Right lung (tissue), 5 donors: ENCODE measurements around the gene ZNF268. TPM values are rescaled to one million over a fixed set of nuclear protein-coding genes. Genes with fewer than 3 reads are reported as not detected.
"Not testable (repeated sequence)": the region's sequence is repeated elsewhere in the genome, so short reads cannot be mapped to it uniquely, and the experiment has no call there.

Experiments used
- DNase-seq, 2 donors: peaks; one replicate each; pipeline ENCODE4 v3.0.0-alpha.2; 2013
- polyA plus RNA-seq, 5 donors: library from polyadenylated mRNA; unstranded; fragments of 120-200 nt; gene quantifications; one replicate each; pipeline versions ENCODE4 v1.2.1 to v1.2.3, GENCODE V29; 2013; ENCODE audit warnings: inconsistent platforms in 1 of 5, low replicate concordance in 1 of 5; ENCODE audit not compliant: insufficient read length in 5 of 5, insufficient read depth in 1 of 5

Gene ZNF268
- polyA plus RNA-seq, 5 donors: 17.0 to 37.0 (median 27.4) TPM

DNA sequence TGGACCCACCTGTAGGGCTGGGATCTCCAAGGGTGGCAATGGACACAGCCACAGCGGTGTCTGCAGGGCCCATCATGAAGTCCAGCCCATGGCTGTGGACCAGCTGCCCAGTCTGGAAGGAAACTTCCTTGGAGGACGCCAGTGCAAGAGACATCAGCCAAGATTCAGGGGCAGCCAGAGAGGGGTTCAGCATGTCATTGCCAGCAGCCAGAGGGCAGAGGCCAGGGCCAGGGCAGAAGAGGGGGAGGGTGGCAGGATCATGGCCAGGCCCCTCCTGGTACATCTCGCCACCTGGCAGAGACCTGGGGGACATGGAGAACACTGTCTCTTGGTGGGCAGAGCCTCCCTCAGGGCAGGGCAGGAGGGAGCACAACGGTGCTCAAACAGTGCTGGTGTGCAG is 44.2 kb downstream of the ZNF268 start:
- DNase-seq: no peak

DNA sequence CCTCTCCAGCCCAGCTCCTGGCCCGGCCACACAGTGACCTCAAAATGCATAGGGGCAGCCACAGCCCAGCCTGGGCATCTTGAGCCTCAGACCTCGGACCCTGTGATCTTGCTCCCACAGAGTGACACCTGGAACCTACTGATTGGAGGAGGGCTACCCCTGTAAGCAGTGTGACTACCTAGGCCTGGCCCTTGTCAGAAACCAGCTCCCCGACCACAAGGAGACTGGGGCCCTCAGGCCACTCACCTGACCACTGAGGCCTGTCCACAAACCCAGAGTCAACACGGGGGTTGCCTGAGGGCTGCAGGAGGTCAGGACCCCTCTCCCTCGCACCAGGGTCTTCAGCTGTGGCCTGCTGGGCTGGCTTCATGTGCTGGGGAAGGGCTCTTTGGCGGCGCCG is 45.4 kb downstream of the ZNF268 start:
- no peak for DNase-seq

DNA sequence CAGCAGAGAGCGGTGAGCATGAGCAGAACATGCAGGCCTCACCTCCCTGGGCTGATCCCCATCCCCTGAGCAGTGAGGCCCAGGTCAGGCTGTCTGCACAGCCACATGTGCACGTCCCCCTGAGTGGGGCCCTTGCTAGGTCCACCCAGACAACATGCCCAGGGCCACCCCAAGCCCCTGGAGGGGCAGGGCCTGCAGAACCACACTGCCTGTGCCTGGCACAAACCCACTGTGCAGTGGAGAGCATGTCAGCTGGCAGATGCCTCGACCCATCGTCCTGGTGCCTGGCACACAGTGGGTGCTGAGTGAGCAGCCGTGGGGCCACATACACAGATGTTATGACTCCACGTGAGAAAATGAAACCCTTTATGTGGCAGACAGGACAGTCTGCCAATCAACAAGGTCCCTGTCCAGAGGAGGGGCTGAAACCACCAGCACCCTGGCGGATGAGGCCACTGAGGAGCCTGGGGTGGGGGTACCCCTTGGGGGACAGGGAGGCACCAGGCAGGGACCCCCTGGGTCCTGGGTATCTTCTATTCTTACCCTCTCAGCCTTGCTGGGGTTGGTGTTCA is 46.1 kb downstream of the ZNF268 start:
- no peak for DNase-seq

DNA sequence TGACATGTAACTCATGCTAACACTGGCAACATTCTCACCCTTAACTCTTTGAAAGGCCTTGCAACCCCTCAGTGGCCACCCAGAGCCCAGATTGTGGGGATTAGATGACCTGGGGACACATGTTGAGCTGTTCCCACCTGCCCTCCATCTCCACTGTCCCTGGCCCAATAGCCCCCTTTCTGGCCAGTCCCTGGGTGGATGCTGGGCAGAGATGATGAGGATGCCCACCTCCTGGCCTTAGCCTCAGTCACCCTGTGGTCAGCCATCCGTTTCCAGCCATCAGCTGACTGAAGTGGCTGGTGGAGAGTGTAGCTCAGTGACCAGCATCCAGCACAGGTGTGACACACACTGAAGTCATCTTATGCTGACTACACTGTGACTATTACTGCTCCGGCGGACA is 49.7 kb downstream of the ZNF268 start:
- no peak for DNase-seq

DNA sequence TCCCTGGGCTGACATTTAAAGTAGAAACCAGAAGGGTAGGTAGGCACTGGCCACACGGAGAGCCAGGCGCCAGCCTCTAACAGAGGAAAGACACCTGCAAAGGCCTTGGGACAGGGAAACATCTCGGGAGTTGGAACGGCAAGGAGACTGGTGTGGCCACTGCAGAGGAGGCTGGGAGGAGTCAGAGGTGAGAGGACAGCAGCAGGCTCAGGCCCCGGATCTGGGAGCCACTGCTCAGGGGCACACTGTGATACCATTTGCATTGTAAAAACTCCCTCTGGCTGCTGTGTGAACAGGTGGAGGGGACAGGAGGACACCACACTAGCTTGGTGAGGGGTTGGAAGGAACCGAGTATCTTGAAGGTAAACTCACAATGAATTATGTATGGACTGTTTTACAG is 51.7 kb downstream of the ZNF268 start:
- DNase-seq: no peak

DNA sequence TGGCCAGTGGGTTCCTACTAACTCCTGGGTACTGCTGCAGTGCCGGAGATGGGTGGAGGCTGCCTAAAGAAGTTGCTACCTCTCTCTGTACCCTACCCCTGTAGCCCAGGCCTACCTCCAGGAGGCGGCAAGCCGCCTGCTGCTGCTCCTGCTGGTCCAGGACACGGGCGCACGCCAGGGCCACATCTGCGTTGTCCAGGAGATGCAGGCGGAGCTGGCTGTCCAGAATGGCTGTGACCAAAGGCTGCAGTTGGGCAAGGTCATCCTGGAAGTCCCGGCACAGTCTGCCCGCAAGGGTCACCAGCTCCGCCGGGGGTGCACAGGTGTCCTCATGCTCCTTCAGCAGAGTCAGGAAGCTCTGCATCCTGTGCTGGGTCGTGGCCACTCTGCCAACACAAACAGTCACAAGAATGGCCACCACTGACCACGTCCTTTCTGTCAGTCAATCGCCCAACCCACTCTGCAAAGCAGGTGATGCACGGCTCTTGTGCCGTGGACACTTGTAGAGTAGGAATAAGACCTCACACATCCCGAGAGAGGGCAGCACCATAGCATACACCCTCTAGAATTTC is 52.8 kb downstream of the ZNF268 start:
- DNase-seq: no peak

DNA sequence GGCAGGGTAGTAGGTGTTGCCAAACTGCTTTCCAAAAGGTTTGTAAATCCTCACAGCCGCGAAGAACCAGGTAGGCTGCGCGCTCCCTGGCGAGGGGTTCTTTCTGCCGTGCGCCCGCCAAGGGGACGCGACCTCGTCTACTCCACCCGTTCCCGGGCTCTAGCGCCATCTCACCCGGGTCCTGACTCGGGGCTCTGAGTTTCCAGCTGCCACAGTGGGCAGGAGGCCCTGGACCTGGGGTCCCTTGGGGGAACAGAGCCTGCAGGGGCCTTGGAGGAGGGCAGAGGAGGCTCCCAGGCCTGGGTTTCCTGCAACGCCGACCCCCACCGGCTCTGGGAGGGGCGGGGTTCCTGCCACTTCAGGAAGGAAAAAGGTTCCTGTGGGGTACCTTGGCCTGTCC is 53.7 kb downstream of the ZNF268 start:
- no peak for DNase-seq

DNA sequence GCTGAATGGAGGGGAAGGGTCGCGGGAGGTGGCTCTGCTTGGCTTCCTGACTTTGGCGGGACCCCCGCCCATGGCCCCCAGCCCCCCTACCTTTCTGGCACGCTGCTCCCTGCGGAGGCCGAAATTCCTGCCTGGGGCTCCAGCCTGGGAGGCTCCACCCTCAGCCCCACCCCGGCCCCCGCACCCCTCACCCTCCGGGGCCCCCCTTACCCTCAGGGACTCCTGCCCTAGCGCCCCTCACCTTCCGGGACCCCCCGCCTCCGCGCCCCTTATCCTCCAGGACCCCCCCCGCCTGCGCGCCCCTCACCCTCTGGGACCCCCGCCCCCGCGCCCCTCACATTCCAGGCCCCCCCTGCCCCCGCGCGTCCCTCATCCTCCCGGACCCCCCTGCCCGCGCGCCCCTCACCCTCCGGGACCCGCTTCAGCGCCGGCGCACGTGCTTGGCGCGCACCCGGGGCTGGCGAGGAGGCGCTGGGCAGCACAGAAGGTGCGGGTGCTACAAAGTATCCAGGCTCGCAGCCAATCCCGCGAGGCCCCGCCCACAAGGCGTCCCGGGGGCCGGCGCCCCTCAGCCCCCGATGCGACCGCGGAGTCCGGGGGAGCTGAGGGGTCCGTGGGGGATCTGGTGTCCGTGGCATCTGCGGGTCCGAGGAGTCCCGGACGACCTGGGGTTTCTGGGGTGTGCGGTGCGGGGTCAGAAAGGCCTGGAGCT is 54.3 kb downstream of the ZNF268 start, which contains the start of gene ANHX:
Gene ANHX, minus strand, starts transcription at position 477 of the 712 bp plus-strand sequence. CDS start 1,521 bp downstream, outside the sequence.
- DNase-seq: no peak

DNA sequence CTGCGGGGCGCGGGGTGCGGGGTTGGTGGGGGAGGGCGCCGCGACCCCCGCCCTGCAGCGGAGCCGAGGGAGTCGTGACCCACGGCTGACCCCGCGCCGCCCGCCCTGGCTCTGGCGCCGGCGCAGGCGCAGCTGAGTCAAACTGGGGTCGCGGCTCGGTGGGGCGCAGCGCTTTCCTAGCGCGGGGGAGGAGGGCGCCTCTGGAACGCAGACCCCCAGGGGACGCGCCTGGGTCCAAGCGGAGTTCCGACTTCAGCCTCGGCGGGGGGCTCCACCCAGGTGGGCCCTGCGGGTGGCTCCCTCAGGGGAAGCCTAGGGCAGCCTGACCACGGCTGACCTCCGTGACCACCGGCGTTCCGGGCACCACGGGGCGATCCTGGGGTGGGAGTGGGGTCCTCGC is 54.8 kb downstream of the ZNF268 start:
- no peak for DNase-seq

DNA sequence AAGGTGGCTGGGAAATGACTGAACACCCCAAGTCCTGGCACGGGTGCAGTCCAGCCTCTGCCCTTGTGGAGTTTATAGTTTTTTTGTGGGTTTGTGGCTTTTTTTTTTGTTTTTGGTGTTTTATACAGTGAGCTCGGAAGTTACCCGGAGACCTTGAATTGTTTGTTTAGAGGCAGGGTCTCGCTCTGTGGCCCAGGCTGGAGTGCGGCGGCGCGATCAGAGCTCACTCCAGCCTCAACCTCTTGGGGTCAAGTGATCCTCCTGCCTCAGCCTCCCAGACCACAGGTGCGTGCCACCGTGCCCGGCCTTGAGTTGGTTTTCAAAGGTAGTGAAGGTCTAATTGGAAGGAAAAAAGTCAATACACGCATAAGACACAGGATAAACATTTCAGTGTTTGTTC is 55.3 kb downstream of the ZNF268 start:
- no peak for DNase-seq

DNA sequence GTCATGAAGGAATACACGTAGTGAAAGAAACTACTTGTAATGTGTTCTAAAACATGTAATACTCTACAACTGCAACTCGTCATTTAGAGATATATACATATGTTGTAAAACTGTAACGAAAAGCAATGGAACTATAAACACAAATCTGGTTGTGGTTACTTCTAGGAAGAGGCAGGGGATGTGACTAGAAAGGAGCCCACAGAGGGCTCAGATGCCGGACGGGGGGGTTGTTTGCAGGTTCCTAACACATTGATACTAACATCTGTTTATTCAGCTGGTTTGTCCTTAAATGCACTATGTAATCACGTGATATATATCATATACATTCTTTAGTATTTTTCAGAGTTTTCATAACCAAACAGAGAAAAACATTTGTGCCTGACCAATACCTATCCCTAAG is 70.4 kb downstream of the ZNF268 start:
- no peak for DNase-seq

DNA sequence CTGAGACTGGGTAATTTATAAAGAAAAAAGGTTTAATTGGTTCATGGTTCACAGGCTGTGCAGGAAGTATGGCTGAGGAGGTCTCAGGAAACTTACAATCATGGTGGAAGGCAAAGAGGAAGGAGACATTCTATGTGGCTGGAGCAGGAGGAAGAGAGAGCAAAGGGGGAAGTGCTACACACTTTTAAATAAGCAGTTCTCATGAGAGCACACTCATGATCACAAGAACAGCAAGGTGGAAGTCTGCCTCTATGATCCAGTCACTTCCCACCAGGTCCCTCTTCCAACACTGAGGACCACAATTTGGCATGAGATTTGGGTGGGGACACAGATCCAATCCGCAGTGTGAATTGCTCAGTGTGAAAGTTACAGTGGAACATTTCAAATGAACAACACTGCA is 74.5 kb downstream of the ZNF268 start:
- DNase-seq: not testable (repeated sequence)

DNA sequence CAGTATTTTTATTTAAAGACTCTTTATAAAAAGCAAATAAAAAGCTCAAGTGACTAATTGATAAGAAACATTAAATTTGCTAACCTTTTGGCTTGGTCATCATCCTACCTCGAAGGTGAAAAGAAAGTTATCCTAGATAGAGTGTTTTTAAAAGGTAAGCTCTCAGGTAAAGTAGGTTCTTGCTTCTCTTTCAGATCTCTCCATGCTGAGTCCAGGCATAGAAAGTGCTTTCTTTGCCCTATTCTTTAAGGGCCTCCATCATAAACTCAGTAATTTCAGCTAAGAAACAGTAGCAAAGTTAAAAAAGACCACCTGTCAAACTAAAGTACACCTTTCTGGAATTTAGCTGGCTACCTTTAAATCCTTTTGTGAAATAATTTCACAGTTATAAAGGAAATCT is 75.0 kb downstream of the ZNF268 start:
- DNase-seq: no peak

DNA sequence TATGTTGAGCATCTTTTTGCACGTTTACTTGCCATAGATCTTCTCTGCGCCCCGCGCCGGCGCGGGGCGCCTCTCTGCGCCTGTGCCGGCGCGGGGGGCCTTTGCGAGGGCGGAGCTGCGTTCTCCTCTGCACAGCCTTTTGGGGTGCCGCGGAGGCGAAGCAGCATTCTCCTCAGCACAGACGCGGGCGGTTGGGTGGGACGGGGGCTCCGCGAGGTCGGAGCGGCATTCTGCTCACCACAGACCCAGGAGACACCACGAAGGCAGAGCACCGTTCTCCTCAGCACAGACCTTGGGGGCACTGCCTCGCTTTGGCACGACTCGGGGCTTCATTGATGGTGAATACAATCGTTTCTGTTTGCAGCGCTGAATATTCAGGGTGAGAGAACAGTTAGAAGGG is 82.9 kb downstream of the ZNF268 start:
- DNase-seq: no peak

Other genes starting within 250 kb of the ZNF268 start
- 10 to 100 TPM; 15.7 to 30.3 (median 23.7) TPM for gene ZNF605, start 225.2 kb upstream of the ZNF268 start, polyA plus RNA-seq
- gene ZNF26, start 195.1 kb upstream of the ZNF268 start, polyA plus RNA-seq: 10 to 100 TPM; 13.4 to 18.0 (median 15.0) TPM
- gene ZNF84, start 144.0 kb upstream of the ZNF268 start, polyA plus RNA-seq: 10 to 100 TPM; 44.5 to 93.7 (median 75.6) TPM
- gene ZNF140, start 100.6 kb upstream of the ZNF268 start, polyA plus RNA-seq: 10 to 100 TPM; 31.8 to 50.0 (median 39.5) TPM
- 1 to 10 TPM; 3.7 to 8.4 (median 8.1) TPM for gene ZNF891, start 51.2 kb upstream of the ZNF268 start, polyA plus RNA-seq
- gene ZNF10, start 50.9 kb upstream of the ZNF268 start, polyA plus RNA-seq: 10 to 100 TPM; 24.9 to 38.9 (median 32.9) TPM
- gene ANHX, start 54.4 kb downstream of the ZNF268 start, polyA plus RNA-seq: not detected